ENCODE data around the gene IL17RC. TPM values are rescaled to one million over a fixed set of nuclear protein-coding genes. Genes with fewer than 3 reads are reported as not detected.
A peak's percentile ranks its signal among the peaks of the same experiment; 100 is the strongest.
"Not testable (repeated sequence)": the region's sequence is repeated elsewhere in the genome, so short reads cannot be mapped to it uniquely, and the experiment has no call there.

The IL17RC gene
- total RNA-seq, result 10 to 100 TPM; 40.3 to 60.4 (median 51.3) TPM

- WGBS, result 4% methylated on average over 15 of the region's 19 CpGs
- H3K4me3 ChIP-seq, result peak within 1 kb of the TSS; percentile 65 to 78 (median 72)
- no peaks in the 10 kb centered on the region for H3K27me3 ChIP-seq
- no peak for TF ChIP-seq EP300 (IDR thresholded peaks at IDR 0.05)
- peak; percentile 92 to 96 for TF ChIP-seq POLR2AphosphoS5 (IDR thresholded peaks at IDR 0.05)
- peak; percentile 53 for TF ChIP-seq POLR2A (IDR thresholded peaks at IDR 0.05; ENCODE audit: low read depth)
- H3K9me3 ChIP-seq, result no peaks in the 10 kb centered on the region
- peak within 1 kb of the TSS; percentile 88 to 96 (median 94) for H3K27ac ChIP-seq (replicated peaks in 1 of 4)
- intact Hi-C loops (cut with DNase I), result loop anchor here (5.0 kb wide), 1 partner anchor 70 kb away; no protein-coding TSS in a partner anchor
- DNase-seq (ENCODE audit: extremely low spot score), result peak; percentile 98
- peaks cover 0 to 20% (median 16%) of the 10 kb centered on the region in 4 donors for H3K36me3 ChIP-seq
- H3K4me1 ChIP-seq, result peaks cover 33 to 59% (median 50%) of the 10 kb centered on the region in 4 donors
These were observed at the start of gene IL17RC for GRCh38 chr3:9916734-9917680. IL17RC (plus strand) TSS chr3:9917098; CDS start chr3:9917316, 218 bp downstream.

DNA sequence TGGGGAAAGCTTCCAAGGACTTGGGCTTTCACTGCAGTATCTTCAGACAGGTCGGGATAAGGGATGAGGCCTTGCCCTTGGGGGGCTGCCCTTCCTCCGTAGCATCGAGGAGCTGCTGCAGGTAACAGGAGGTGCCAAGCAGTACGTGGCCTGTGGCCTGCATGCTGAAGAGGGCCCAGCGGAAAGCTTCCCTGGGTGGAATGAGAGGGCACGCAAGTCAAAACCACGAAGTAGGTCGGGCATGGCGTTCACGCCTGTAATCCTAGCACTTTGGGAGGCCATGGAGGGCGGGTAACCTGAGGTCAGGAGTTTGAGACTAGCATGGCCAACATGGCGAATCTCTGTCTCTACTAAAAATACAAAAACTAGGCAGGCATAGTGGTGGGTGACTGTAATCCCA lies 49.8 kb upstream of the IL17RC start:
- Histone ChIP-seq H3K27me3 (no peaks in the 10 kb centered on the region), H3K27ac (replicated peaks in 1 of 4) (peak overlapping the region; percentile 80 to 87 (median 86)), H3K4me1 (peaks cover 19 to 52% (median 50%) of the 10 kb centered on the region in 4 donors), H3K36me3 (no peaks in the 10 kb centered on the region), H3K4me3 (no peak overlapping the region), H3K9me3 (no peaks in the 10 kb centered on the region)
- WGBS, result 96% methylated on average over 12 of the region's 12 CpGs
- intact Hi-C loops (cut with DNase I), result no loop called here
- TF ChIP-seq EP300 (IDR thresholded peaks at IDR 0.05) (no peak), POLR2A (IDR thresholded peaks at IDR 0.05; ENCODE audit: low read depth) (no peak)
- no peak for DNase-seq (ENCODE audit: extremely low spot score)

DNA sequence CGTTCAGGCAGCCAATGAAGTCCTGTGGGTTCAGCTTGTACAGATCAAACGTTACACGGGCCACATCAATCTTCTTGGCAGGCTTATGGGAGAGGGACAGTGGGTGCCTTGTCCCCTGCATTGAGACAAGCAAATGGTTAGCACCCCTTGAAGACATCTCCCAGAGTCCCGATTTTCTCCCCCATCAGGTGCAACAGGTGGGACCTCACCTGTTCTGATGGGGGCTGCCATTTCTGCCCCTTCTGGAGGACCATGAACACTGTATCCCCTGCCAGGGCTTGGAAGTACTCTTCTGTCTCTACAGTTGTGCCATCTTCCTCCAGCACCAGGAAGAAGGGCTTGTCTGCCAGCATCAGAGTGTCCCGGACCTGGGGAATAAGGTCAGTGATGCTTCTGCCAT lies 46.9 kb upstream of the IL17RC start:
- TF ChIP-seq CTCF (IDR thresholded peaks at IDR 0.05) (no peak), POLR2AphosphoS5 (IDR thresholded peaks at IDR 0.05) (no peak), POLR2A (IDR thresholded peaks at IDR 0.05; ENCODE audit: low read depth) (no peak), EP300 (IDR thresholded peaks at IDR 0.05) (no peak)
- H3K27me3 ChIP-seq, result no peaks in the 10 kb centered on the region
- intact Hi-C loops (cut with DNase I), result no loop called here
- H3K4me1 ChIP-seq, result peaks cover 4 to 24% (median 22%) of the 10 kb centered on the region in 4 donors
- H3K36me3 ChIP-seq, result no peaks in the 10 kb centered on the region
- WGBS, result 73% methylated on average over 5 of the region's 5 CpGs
- H3K4me3 ChIP-seq, result no peak overlapping the region
- DNase-seq (ENCODE audit: extremely low spot score), result no peak
- H3K9me3 ChIP-seq, result no peaks in the 10 kb centered on the region
- no peak overlapping the region for H3K27ac ChIP-seq (replicated peaks in 1 of 4)

GRCh38 chr3:9870978-9871377 lies 45.9 kb upstream of the IL17RC start:
- WGBS, result 76% methylated on average over 1 of the region's 1 CpG
- Histone ChIP-seq H3K4me1 (peaks cover 0 to 14% (median 11%) of the 10 kb centered on the region in 4 donors), H3K36me3 (no peaks in the 10 kb centered on the region), H3K4me3 (no peak overlapping the region), H3K9me3 (no peaks in the 10 kb centered on the region), H3K27ac (replicated peaks in 1 of 4) (no peak overlapping the region), H3K27me3 (no peaks in the 10 kb centered on the region)
- DNase-seq (ENCODE audit: extremely low spot score), result no peak
- TF ChIP-seq POLR2AphosphoS5 (IDR thresholded peaks at IDR 0.05), result no peak
- no peak for TF ChIP-seq POLR2A (IDR thresholded peaks at IDR 0.05; ENCODE audit: low read depth)
- TF ChIP-seq EP300 (IDR thresholded peaks at IDR 0.05), result no peak
- no peak for TF ChIP-seq CTCF (IDR thresholded peaks at IDR 0.05)
- intact Hi-C loops (cut with DNase I), result no loop called here

- H3K4me1 ChIP-seq; DNase-seq (ENCODE audit: extremely low spot score); H3K9me3 ChIP-seq; intact Hi-C loops (cut with DNase I); H3K4me3 ChIP-seq; H3K36me3 ChIP-seq; H3K27me3 ChIP-seq; H3K27ac ChIP-seq (replicated peaks in 1 of 4): not testable (repeated sequence)
- 95% methylated on average over 5 of the region's 5 CpGs for WGBS
These were observed 44.8 kb upstream of the IL17RC start for GRCh38 chr3:9872067-9872466.

DNA sequence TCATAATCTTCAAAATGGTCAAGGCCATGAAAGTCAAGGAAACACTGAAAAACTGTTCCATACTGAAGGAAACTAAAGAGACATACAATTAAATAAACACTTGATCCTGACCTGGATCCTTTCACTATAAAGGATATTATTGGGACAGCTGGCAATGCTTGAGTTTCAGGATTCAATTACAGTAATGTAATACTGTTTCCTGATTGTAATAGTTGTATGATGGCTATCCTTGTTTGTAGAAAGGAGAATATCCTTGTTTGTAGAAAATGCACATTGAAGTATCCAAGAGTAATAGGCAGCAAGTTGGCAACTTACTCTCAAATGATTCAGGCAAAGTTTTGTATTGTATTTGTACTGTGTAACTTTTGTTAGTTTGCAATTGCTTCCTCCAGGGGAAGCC lies 41.5 kb upstream of the IL17RC start:
- no peaks in the 10 kb centered on the region for H3K36me3 ChIP-seq
- H3K27ac ChIP-seq (replicated peaks in 1 of 4), result no peak overlapping the region
- no peaks in the 10 kb centered on the region for H3K9me3 ChIP-seq
- DNase-seq (ENCODE audit: extremely low spot score), result no peak
- no peaks in the 10 kb centered on the region for H3K27me3 ChIP-seq
- H3K4me1 ChIP-seq, result no peaks in the 10 kb centered on the region
- intact Hi-C loops (cut with DNase I), result no loop called here
- no peak overlapping the region for H3K4me3 ChIP-seq
- TF ChIP-seq CTCF (IDR thresholded peaks at IDR 0.05), result no peak
- no peak for TF ChIP-seq POLR2A (IDR thresholded peaks at IDR 0.05; ENCODE audit: low read depth)
- no peak for TF ChIP-seq POLR2AphosphoS5 (IDR thresholded peaks at IDR 0.05)
- no peak for TF ChIP-seq EP300 (IDR thresholded peaks at IDR 0.05)

- H3K4me3 ChIP-seq; H3K4me1 ChIP-seq; H3K36me3 ChIP-seq; H3K9me3 ChIP-seq; H3K27ac ChIP-seq (replicated peaks in 1 of 4); intact Hi-C loops (cut with DNase I); DNase-seq (ENCODE audit: extremely low spot score); H3K27me3 ChIP-seq: not testable (repeated sequence)
- WGBS, result 84% methylated on average over 4 of the region's 4 CpGs
These were observed 40.6 kb upstream of the IL17RC start for GRCh38 chr3:9876255-9876654.
